Measurements from ENCODE around the gene DEPDC1B. TPM values are rescaled to one million over a fixed set of nuclear protein-coding genes. Genes with fewer than 3 reads are reported as not detected.

DEPDC1B gene
- total and polyA plus RNA-seq, 2 experiments from 2014 or later = 38.3 to 67.9 TPM

DNA sequence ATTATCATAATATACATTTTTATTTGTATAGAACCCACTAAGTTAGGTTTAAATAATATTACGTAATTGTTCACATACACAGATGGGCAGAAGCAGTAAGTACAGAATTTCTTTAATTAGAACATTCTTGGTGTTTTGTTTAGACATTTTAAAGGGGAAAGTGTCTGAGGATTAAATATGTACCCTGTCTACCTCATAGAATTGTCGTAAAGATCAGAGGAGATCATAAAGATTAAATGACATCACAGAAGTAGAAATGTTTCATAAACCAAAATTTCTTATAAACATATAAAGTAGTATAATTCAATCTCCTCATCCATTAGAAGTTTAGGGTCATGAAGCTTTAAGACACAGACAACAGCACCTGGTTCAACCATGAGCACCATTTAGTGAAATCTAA lies 20.1 kb downstream of the DEPDC1B start (continued):
- TF ChIP-seq, protein P1, sequence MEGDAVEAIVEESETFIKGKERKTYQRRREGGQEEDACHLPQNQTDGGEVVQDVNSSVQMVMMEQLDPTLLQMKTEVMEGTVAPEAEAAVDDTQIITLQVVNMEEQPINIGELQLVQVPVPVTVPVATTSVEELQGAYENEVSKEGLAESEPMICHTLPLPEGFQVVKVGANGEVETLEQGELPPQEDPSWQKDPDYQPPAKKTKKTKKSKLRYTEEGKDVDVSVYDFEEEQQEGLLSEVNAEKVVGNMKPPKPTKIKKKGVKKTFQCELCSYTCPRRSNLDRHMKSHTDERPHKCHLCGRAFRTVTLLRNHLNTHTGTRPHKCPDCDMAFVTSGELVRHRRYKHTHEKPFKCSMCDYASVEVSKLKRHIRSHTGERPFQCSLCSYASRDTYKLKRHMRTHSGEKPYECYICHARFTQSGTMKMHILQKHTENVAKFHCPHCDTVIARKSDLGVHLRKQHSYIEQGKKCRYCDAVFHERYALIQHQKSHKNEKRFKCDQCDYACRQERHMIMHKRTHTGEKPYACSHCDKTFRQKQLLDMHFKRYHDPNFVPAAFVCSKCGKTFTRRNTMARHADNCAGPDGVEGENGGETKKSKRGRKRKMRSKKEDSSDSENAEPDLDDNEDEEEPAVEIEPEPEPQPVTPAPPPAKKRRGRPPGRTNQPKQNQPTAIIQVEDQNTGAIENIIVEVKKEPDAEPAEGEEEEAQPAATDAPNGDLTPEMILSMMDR (conservative IDR thresholded peaks at IDR 0.05; ENCODE audit: low read depth in 2 of 2) = no peak

GRCh38 chr5:60677850-60678664 lies 21.9 kb downstream of the DEPDC1B start:
- no peak overlapping the region for H3K4me3 Mint-ChIP-seq
- Histone ChIP-seq H4K20me1 (replicated peaks; ENCODE audit: insufficient read depth) (peaks cover 26% of the 10 kb centered on the region), H3K79me2 (replicated peaks; ENCODE audit: insufficient read depth) (peaks cover 100% of the 10 kb centered on the region), H3K4me1 (ENCODE audit: insufficient read depth) (peaks cover 14% of the 10 kb centered on the region), H3K4me2 (no peak overlapping the region), H3K27ac (ENCODE audit: low read depth) (no peak overlapping the region), H3K9me2 (ENCODE audit: insufficient read depth) (no peaks in the 10 kb centered on the region), H3K4me3 (no peak overlapping the region), H3K36me3 (ENCODE audit: insufficient read depth) (no peaks in the 10 kb centered on the region), H3F3A (replicated peaks; ENCODE audit: low read depth) (no peaks in the 10 kb centered on the region), H3K27me3 (ENCODE audit: insufficient read depth) (no peaks in the 10 kb centered on the region), H2AFZ (no peak overlapping the region)
- peak; percentile 43; the same call in 1 of the 3 replicates for ATAC-seq
- H3K27ac Mint-ChIP-seq = no peak overlapping the region
- H3K36me3 Mint-ChIP-seq (ENCODE audit: low read depth) = peaks cover 21% of the 10 kb centered on the region
- peaks cover 6% of the 10 kb centered on the region for H3K27me3 Mint-ChIP-seq (ENCODE audit: insufficient read depth, low read depth, poor library complexity)
- peak; percentile 79 for DNase-seq (ENCODE audit: low spot score)
- no peak for TF ChIP-seq NANOG (IDR thresholded peaks at IDR 0.05; ENCODE audit: borderline replicate concordance)
- TF ChIP-seq, protein P1 (conservative IDR thresholded peaks at IDR 0.05; ENCODE audit: low read depth in 2 of 2) = peak; percentile 54 to 82
- TF ChIP-seq, protein P2, sequence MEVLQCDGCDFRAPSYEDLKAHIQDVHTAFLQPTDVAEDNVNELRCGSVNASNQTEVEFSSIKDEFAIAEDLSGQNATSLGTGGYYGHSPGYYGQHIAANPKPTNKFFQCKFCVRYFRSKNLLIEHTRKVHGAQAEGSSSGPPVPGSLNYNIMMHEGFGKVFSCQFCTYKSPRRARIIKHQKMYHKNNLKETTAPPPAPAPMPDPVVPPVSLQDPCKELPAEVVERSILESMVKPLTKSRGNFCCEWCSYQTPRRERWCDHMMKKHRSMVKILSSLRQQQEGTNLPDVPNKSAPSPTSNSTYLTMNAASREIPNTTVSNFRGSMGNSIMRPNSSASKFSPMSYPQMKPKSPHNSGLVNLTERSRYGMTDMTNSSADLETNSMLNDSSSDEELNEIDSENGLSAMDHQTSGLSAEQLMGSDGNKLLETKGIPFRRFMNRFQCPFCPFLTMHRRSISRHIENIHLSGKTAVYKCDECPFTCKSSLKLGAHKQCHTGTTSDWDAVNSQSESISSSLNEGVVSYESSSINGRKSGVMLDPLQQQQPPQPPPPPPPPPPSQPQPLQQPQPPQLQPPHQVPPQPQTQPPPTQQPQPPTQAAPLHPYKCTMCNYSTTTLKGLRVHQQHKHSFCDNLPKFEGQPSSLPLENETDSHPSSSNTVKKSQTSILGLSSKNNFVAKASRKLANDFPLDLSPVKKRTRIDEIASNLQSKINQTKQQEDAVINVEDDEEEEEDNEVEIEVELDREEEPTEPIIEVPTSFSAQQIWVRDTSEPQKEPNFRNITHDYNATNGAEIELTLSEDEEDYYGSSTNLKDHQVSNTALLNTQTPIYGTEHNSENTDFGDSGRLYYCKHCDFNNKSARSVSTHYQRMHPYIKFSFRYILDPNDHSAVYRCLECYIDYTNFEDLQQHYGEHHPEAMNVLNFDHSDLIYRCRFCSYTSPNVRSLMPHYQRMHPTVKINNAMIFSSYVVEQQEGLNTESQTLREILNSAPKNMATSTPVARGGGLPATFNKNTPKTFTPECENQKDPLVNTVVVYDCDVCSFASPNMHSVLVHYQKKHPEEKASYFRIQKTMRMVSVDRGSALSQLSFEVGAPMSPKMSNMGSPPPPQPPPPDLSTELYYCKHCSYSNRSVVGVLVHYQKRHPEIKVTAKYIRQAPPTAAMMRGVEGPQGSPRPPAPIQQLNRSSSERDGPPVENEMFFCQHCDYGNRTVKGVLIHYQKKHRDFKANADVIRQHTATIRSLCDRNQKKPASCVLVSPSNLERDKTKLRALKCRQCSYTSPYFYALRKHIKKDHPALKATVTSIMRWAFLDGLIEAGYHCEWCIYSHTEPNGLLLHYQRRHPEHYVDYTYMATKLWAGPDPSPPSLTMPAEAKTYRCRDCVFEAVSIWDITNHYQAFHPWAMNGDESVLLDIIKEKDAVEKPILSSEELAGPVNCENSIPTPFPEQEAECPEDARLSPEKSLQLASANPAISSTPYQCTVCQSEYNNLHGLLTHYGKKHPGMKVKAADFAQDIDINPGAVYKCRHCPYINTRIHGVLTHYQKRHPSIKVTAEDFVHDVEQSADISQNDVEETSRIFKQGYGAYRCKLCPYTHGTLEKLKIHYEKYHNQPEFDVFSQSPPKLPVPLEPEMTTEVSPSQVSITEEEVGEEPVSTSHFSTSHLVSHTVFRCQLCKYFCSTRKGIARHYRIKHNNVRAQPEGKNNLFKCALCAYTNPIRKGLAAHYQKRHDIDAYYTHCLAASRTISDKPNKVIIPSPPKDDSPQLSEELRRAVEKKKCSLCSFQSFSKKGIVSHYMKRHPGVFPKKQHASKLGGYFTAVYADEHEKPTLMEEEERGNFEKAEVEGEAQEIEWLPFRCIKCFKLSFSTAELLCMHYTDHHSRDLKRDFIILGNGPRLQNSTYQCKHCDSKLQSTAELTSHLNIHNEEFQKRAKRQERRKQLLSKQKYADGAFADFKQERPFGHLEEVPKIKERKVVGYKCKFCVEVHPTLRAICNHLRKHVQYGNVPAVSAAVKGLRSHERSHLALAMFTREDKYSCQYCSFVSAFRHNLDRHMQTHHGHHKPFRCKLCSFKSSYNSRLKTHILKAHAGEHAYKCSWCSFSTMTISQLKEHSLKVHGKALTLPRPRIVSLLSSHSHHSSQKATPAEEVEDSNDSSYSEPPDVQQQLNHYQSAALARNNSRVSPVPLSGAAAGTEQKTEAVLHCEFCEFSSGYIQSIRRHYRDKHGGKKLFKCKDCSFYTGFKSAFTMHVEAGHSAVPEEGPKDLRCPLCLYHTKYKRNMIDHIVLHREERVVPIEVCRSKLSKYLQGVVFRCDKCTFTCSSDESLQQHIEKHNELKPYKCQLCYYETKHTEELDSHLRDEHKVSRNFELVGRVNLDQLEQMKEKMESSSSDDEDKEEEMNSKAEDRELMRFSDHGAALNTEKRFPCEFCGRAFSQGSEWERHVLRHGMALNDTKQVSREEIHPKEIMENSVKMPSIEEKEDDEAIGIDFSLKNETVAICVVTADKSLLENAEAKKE (CRISPR knock-in tag; IDR thresholded peaks at IDR 0.05) = no peak
- peaks cover 16% of the 10 kb centered on the region for H3K4me1 Mint-ChIP-seq
- H3K9me3 Mint-ChIP-seq = no peaks in the 10 kb centered on the region; the same call in 2 of the 3 replicates

All from GM23338 (cell line).